SK-N-MC (cell line): ENCODE measurements around the gene MARCHF7.
"Not testable (repeated sequence)": the region's sequence is repeated elsewhere in the genome, so short reads cannot be mapped to it uniquely, and the experiment has no call there.

ENCODE experiments used
- DNase-seq: peaks from one replicate; pipeline ENCODE4 v3.0.0-alpha.2; 2011; ENCODE audit warnings: low read depth, low spot score
- H3K27ac ChIP-seq: fragments of 200-600 bp; sonication (generic); 2 replicates; pipeline ENCODE4 v1.5.1; 2016; ENCODE audit warnings: mixed run types
- H3K36me3 ChIP-seq: fragments of 200-600 bp; sonication (generic); 2 replicates; pipeline ENCODE4 v1.6.1; 2017; ENCODE audit warnings: antibody characterized with exemption, low read length, mixed read lengths; ENCODE audit not compliant: insufficient read depth
- H3K4me3 ChIP-seq: fragments of 200-600 bp; sonication (generic); 2 replicates; pipeline ENCODE4 v1.5.1; 2016
- H3K9ac ChIP-seq: fragments of 200-600 bp; sonication (generic); 2 replicates; pipeline ENCODE4 v1.8.0; 2017; ENCODE audit warnings: mixed run types, mixed read lengths; ENCODE audit not compliant: insufficient read length
- H3K9me3 ChIP-seq: fragments of 200-600 bp; sonication (generic); 2 replicates; pipeline ENCODE4 v1.6.1; 2017; ENCODE audit warnings: low read depth, mild to moderate bottlenecking, antibody characterized with exemption, low read length, moderate library complexity, mixed read lengths
- EZH2 ChIP-seq: fragments of 200-600 bp; sonication (generic); IDR thresholded peaks from one replicate; pipeline ENCODE4 v1.6.1; 2017; ENCODE audit warnings: antibody characterized with exemption
- FOXP2 ChIP-seq: optimal IDR thresholded peaks from 2 replicates; pipeline ENCODE3; 2011; ENCODE audit warnings: mild to moderate bottlenecking, moderate library complexity; ENCODE audit not compliant: insufficient read depth; ENCODE audit errors: extremely low read length, control extremely low read depth
- POLR2AphosphoS5 ChIP-seq: IDR thresholded peaks from 2 replicates; pipeline ENCODE4 v1.6.1; 2012; ENCODE audit warnings: mild to moderate bottlenecking, low read depth, low read length, borderline replicate concordance

MARCHF7 gene

DNA sequence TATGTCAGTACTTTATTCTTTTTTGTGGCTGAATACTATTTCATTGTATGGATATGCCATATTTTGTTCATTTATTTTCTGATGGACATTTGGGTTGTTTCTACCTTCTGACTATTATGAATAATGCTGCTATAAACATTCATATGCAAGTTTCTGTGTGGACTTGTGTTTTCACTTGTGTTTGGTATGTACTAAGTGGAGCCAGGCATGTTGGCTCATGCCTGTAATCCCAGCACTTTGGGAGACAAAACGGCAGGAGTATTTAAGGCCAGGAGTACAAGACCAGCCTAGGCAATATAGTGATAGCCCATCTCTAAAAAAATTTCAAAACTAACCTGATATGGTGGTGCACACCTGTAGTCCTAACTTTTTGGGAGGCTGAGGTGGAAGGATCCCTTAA is 23.3 kb downstream of the MARCHF7 start:
- no peak for DNase-seq
- TF ChIP-seq EZH2 = no peak
- no peak for TF ChIP-seq POLR2AphosphoS5
- no peak for TF ChIP-seq FOXP2
- Histone ChIP-seq H3K4me3 (no peak overlapping the region), H3K9me3 (no peaks in the 10 kb centered on the region; the same call in 1 of the 2 replicates), H3K27ac (no peak overlapping the region), H3K9ac (no peak overlapping the region), H3K36me3 (peaks cover 97% of the 10 kb centered on the region)

DNA sequence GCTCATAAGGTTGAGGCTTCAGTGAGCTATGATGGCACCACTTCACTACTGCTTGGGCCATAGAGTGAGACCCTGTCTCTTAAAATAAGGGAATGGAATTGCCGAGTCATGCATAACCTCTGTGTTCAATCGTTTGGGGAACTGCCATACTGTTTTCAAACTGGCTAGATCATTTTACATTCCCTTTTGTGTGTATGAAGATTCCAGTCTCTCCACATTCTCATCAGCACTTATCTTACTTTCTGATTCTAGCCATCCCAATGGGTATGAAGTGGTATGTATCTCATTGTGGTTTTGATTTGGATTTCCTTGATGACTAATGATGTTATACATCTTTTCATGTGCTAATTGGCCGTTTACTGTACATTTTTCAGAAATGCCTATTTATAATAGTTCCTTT is 23.7 kb downstream of the MARCHF7 start:
- H3K9me3 ChIP-seq = no peaks in the 10 kb centered on the region; the same call in 1 of the 2 replicates
- H3K9ac ChIP-seq = no peak overlapping the region
- TF ChIP-seq POLR2AphosphoS5 = no peak
- TF ChIP-seq FOXP2 = no peak
- no peak for TF ChIP-seq EZH2
- DNase-seq = no peak
- no peak overlapping the region for H3K4me3 ChIP-seq
- H3K27ac ChIP-seq = no peak overlapping the region
- peaks cover 94% of the 10 kb centered on the region for H3K36me3 ChIP-seq

DNA sequence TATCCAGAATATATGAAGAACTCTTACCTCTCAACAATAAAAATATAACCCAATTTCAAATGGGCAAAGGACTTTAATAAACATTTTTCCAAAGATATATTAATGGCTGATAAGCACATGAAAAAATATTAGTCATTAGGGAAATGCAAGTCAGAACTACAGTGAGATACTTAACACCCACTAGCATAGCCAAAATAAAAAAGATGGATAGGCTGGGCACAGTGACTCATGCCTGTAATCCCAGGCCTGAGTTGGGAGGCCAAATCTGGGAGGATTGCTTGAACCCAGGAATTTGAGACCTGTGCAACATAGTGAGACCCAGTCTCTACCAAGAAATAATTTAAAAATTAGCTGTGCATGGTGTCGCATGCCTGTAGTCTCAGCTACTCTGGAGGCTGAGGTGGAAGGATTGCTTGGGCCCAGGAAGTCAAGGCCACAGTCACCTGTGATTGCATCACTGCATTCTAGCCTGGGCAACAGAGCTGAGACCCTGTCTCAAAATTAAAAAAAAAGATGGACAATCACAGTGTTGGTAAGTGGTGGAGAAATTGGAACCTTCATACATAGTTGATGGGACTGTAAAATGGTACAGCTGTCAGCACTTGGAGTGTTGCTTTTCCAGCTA is 25.1 kb downstream of the MARCHF7 start:
- H3K9ac ChIP-seq = no peak overlapping the region
- H3K9me3 ChIP-seq = no peaks in the 10 kb centered on the region; the same call in 1 of the 2 replicates
- no peak for TF ChIP-seq POLR2AphosphoS5
- no peak for TF ChIP-seq FOXP2
- TF ChIP-seq EZH2 = no peak
- H3K36me3 ChIP-seq = peaks cover 93% of the 10 kb centered on the region
- H3K27ac ChIP-seq = no peak overlapping the region
- DNase-seq = no peak
- no peak overlapping the region for H3K4me3 ChIP-seq

DNA sequence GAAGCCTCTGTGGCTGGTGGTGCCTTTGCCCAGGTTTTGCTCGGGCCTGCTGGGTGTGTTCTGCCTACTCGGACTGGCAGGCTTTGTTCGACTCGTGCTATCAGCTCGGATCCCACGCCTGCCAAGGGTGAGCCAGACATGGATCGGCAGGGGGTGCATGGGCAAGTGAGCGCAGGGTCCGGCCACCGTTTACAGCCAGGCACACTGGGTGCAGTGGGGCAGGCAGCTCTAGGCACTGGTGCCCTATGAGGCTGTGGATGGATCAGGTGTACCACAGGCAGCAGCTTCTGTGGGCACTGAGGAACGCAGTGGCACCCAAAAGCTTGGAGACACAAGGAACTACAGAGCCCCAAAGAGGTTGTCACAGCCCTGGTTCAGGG is 25.6 kb downstream of the MARCHF7 start:
- Histone ChIP-seq H3K36me3 (peaks cover 94% of the 10 kb centered on the region), H3K27ac (no peak overlapping the region), H3K9ac (no peak overlapping the region), H3K9me3 (no peaks in the 10 kb centered on the region; the same call in 1 of the 2 replicates), H3K4me3 (no peak overlapping the region)
- no peak for DNase-seq
- no peak for TF ChIP-seq FOXP2
- no peak for TF ChIP-seq EZH2
- TF ChIP-seq POLR2AphosphoS5 = no peak

DNA sequence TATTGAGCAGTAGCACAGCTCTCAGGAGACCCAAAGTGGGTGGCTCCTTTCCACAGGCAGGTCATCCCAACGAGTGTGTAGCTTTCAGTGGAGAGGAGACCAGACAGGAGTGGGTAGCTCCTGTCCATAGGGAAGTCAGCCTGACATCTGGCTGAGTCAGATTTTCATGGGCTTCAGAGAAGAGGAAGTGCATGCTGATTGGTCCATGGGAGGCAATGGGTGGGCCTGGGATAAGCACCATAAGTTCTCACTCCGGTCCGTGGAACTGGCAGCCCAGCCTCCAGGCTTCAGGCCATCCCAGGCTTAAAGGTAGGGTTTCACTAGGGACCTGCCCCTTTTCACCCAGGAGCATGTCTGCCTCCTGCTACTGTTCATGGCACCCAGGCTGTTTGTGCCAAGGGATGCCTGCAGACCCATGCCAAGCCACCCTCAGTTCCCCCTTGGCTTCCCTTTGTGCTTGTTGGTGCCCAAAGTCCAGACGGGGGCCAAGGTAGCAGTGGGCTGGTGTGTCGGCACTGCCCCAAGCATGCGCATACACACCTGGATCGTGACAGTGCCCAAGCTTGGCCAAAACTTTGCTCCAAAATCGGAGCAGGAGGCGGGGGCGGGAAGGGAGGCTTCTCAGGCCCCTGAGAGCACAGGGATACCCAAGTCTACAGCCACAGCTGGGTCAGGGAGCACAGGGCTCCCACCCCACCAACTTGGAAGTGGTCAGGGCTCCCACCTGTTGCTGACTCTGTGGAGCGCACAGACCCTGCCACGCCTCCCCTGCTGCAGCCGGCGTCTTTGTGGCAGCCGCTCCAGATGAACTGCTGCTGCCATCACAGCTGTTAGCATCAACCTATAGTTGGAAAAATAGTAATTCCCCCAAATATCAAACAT is 26.4 kb downstream of the MARCHF7 start:
- TF ChIP-seq POLR2AphosphoS5 = no peak
- TF ChIP-seq FOXP2 = no peak
- no peak for TF ChIP-seq EZH2
- Histone ChIP-seq H3K27ac (no peak overlapping the region), H3K9ac (no peak overlapping the region), H3K4me3 (no peak overlapping the region), H3K9me3 (no peaks in the 10 kb centered on the region; the same call in 1 of the 2 replicates), H3K36me3 (peaks cover 94% of the 10 kb centered on the region)
- DNase-seq = no peak

DNA sequence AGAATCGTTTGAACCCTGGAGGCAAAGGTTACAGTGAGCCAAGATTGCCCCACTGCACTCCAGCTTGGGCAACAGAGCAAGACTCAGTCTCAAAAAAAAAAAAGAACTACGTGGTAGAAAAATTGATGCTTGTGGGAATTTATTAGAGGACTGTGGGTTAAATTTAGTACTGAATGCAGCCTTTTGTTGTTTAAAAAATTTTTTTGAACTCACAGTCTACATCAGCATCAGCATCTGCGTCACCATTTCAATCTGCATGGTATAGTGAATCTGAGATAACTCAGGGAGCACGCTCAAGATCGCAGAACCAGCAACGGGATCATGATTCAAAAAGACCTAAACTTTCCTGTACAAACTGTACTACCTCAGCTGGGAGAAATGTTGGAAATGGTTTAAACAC is 30.5 kb downstream of the MARCHF7 start:
- no peak overlapping the region for H3K4me3 ChIP-seq
- DNase-seq = no peak
- no peaks in the 10 kb centered on the region for H3K9me3 ChIP-seq
- no peak overlapping the region for H3K9ac ChIP-seq
- H3K36me3 ChIP-seq = peaks cover 90% of the 10 kb centered on the region
- no peak for TF ChIP-seq FOXP2
- no peak for TF ChIP-seq POLR2AphosphoS5
- TF ChIP-seq EZH2 = no peak
- H3K27ac ChIP-seq = no peak overlapping the region

DNA sequence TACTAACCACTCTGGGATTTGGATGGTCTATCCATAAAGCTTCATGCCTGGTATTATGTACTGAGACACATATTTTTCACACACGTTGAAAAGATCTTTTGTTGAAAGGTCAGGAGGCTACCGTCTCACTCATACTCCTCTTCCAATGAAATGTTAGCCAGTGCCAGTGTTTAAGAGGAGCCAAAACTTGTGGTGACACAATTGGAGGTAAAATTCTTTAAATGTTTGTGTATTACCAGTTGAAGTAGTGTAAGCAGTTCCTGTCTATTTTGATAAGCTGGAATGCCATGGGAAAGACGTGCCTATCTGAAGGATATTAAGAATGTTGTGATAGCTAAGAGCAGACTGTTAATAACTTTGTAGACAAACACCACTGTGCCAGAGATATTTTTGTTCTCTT is 32.1 kb downstream of the MARCHF7 start:
- no peak for TF ChIP-seq EZH2
- no peak for TF ChIP-seq FOXP2
- no peak for TF ChIP-seq POLR2AphosphoS5
- Histone ChIP-seq H3K9me3 (no peaks in the 10 kb centered on the region), H3K4me3 (no peak overlapping the region), H3K36me3 (peaks cover 90% of the 10 kb centered on the region), H3K27ac (no peak overlapping the region; the same call in 1 of the 2 replicates), H3K9ac (no peak overlapping the region)
- DNase-seq = no peak

DNA sequence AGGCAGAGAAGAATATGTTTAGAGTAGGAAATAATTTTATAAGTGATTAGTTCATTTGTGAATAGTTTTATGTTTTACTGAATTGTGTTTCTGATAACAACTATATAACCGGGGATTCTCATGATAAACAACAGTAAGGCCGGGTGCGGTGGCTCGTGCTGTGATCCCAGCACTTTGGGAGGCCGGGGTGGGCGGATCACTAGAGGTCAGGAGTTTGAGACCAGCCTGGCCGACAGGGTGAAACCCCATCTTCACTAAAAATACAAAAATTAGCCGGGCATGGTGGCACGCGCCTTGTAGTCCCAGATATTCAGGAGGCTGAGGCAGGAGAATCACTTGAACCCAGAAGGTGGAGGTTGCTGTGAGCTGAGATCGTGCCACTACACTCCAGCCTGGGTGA is 32.9 kb downstream of the MARCHF7 start:
- not testable (repeated sequence) for H3K9me3 ChIP-seq, H3K4me3 ChIP-seq, H3K27ac ChIP-seq, DNase-seq, H3K9ac ChIP-seq
- H3K36me3 ChIP-seq = peaks cover 89% of the 10 kb centered on the region

DNA sequence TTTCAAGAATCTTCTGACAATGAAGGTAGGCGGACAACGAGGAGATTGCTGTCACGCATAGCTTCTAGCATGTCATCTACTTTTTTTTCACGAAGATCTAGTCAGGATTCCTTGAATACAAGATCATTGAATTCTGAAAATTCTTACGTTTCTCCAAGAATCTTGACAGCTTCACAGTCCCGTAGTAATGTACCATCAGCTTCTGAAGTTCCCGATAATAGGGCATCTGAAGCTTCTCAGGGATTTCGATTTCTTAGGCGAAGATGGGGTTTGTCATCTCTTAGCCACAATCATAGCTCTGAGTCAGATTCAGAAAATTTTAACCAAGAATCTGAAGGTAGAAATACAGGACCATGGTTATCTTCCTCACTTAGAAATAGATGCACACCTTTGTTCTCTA is 35.8 kb downstream of the MARCHF7 start:
- no peak overlapping the region for H3K27ac ChIP-seq
- H3K4me3 ChIP-seq = no peak overlapping the region
- H3K36me3 ChIP-seq = peaks cover 91% of the 10 kb centered on the region
- TF ChIP-seq POLR2AphosphoS5 = no peak
- no peak for TF ChIP-seq FOXP2
- TF ChIP-seq EZH2 = no peak
- no peak overlapping the region for H3K9ac ChIP-seq
- DNase-seq = no peak
- H3K9me3 ChIP-seq = no peaks in the 10 kb centered on the region
